Measurements from ENCODE around the gene EXOC3L1. TPM values are rescaled to one million over a fixed set of nuclear protein-coding genes. Genes with fewer than 3 reads are reported as not detected.

The EXOC3L1 gene
- total RNA-seq, 1 experiment from 2014 or later = 0.30 TPM

DNA sequence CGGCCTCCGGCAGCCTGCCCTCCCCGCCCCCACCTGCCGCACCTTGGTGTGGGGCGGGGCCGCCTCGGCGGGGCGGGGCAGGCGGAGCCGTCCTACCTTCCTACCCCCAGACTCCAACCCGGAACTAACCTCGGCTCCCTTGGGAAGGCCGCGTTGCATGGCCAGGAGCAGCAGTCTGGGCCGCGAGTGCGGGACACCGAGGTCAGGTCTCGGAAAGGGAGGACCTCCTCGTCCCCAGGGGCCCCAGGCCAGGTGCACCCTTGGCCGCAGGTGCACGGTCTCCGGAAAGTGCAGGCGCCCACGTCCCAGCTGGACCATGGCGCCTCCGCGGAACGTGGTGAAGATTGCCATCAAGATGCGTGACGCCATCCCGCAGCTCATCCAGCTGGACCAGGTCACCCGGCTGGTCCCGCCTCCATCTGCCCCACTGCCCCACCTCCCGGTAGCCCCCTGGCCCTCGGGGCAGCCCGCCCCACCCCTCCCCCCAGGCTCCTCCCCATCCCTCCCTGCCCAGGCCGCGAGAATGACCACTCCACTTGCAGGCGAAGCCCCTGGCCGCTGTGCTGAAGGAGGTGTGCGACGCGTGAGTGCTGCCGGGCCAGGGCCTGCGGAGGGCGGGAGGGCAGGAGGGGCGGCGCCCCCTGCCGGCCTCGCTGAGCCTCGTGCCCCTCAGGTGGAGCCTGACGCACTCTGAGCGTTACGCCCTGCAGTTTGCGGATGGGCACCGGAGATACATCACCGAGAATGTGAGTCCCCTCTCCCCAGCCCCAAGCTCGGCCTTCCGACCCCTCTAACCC, 9.3 kb upstream of the EXOC3L1 start, which contains the start of gene ELMO3:
Gene ELMO3, plus strand, starts transcription at position 121 of the 797 bp plus-strand sequence. Its CDS starts 196 bp downstream, at position 317.
- no peaks in the 10 kb centered on the region for H3K27me3 ChIP-seq (ENCODE audit: insufficient read depth, low read length)
- ATAC-seq (peak; percentile 77), DNase-seq (ENCODE audit: low read depth, low spot score) (no peak)
- no peaks in the 10 kb centered on the region for H3K9me2 ChIP-seq (ENCODE audit: insufficient read depth)
- peaks cover 35% of the 10 kb centered on the region for H3K79me2 ChIP-seq (ENCODE audit: insufficient read depth, low read length)
- no peak within 1 kb of the TSS for H2AFZ ChIP-seq (ENCODE audit: low read depth, low read length, poor library complexity, severe bottlenecking)
- ChIA-PET CTCF (interaction anchor here (0.8 to 2.3 kb wide), 20 partner anchors 10 to 304 kb away, joined by 3 to 14 read pairs (median 5); partner anchors contain the start of genes ATP6V0D1, FHOD1 and TMEM208), RAD21 (ENCODE audit: low non-redundant PET in 1 of 2, low total read pairs in 2 of 2, uncharacterized antibody in 2 of 2, unreplicated experiment in 2 of 2) (no interaction called here), POLR2A (interaction anchor here (2.3 kb wide), 1 partner anchor 46 kb away, joined by 8 read pairs; no protein-coding TSS in a partner anchor)
- peak within 1 kb of the TSS; percentile 99 for H3K27ac ChIP-seq (ENCODE audit: low read depth, low read length)
- TF ChIP-seq TCF7L2 (IDR thresholded peaks at IDR 0.05; ENCODE audit: borderline replicate concordance, extremely low read depth, insufficient read depth, insufficient read length) (no peak), EZH2 (IDR thresholded peaks at IDR 0.05) (no peak), ZFX (IDR thresholded peaks at IDR 0.05) (peak; percentile 58; the same call in 1 of the 2 replicates), FOSL1 (IDR thresholded peaks at IDR 0.05; ENCODE audit: low read depth) (no peak), POLR2AphosphoS5 (IDR thresholded peaks at IDR 0.05; ENCODE audit: low read depth, low read length) (peak; percentile 83), YY1 (IDR thresholded peaks at IDR 0.05; ENCODE audit: extremely low read depth, insufficient replicate concordance, low read depth, low read length) (peak; percentile 32), RAD21 (IDR thresholded peaks at IDR 0.05; ENCODE audit: low read depth) (no peak), SP1 (IDR thresholded peaks at IDR 0.05; ENCODE audit: low read depth) (no peak), CBX3 (IDR thresholded peaks at IDR 0.05; ENCODE audit: low read depth) (no peak), EZH2phosphoT487 (IDR thresholded peaks at IDR 0.05; ENCODE audit: borderline replicate concordance) (no peak), POLR2A (IDR thresholded peaks at IDR 0.05; ENCODE audit: borderline replicate concordance, extremely low read depth, insufficient read depth, insufficient read length) (peak; percentile 16), SIN3A (IDR thresholded peaks at IDR 0.05; ENCODE audit: low read depth) (no peak), EGR1 (IDR thresholded peaks at IDR 0.05; ENCODE audit: low read depth) (no peak), CEBPB (IDR thresholded peaks at IDR 0.05; ENCODE audit: low read depth) (no peak), JUND (IDR thresholded peaks at IDR 0.05) (no peak), MAX (IDR thresholded peaks at IDR 0.05) (no peak), ELF1 (IDR thresholded peaks at IDR 0.05; ENCODE audit: borderline replicate concordance, low read depth) (no peak)
- TF ChIP-seq, protein P1, sequence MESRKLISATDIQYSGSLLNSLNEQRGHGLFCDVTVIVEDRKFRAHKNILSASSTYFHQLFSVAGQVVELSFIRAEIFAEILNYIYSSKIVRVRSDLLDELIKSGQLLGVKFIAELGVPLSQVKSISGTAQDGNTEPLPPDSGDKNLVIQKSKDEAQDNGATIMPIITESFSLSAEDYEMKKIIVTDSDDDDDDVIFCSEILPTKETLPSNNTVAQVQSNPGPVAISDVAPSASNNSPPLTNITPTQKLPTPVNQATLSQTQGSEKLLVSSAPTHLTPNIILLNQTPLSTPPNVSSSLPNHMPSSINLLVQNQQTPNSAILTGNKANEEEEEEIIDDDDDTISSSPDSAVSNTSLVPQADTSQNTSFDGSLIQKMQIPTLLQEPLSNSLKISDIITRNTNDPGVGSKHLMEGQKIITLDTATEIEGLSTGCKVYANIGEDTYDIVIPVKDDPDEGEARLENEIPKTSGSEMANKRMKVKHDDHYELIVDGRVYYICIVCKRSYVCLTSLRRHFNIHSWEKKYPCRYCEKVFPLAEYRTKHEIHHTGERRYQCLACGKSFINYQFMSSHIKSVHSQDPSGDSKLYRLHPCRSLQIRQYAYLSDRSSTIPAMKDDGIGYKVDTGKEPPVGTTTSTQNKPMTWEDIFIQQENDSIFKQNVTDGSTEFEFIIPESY (IDR thresholded peaks at IDR 0.05; ENCODE audit: extremely low read depth, insufficient replicate concordance, low read length) = no peak
- TF ChIP-seq, protein P2, sequence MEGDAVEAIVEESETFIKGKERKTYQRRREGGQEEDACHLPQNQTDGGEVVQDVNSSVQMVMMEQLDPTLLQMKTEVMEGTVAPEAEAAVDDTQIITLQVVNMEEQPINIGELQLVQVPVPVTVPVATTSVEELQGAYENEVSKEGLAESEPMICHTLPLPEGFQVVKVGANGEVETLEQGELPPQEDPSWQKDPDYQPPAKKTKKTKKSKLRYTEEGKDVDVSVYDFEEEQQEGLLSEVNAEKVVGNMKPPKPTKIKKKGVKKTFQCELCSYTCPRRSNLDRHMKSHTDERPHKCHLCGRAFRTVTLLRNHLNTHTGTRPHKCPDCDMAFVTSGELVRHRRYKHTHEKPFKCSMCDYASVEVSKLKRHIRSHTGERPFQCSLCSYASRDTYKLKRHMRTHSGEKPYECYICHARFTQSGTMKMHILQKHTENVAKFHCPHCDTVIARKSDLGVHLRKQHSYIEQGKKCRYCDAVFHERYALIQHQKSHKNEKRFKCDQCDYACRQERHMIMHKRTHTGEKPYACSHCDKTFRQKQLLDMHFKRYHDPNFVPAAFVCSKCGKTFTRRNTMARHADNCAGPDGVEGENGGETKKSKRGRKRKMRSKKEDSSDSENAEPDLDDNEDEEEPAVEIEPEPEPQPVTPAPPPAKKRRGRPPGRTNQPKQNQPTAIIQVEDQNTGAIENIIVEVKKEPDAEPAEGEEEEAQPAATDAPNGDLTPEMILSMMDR (IDR thresholded peaks at IDR 0.05 in 2 of 3, conservative IDR thresholded peaks at IDR 0.05 in 1 of 3; ENCODE audit: borderline replicate concordance in 1 of 3, insufficient read depth in 1 of 3, low read depth in 2 of 3, low read length in 2 of 3) = peak in 2 of 3 experiments; percentile 58 to 75; a peak in 4 of 6 replicates
- H3K9ac ChIP-seq (ENCODE audit: low read length) = peak within 1 kb of the TSS; percentile 75
- intact Hi-C loops (cut with micrococcal nuclease) = no loop called here
- peaks cover 15 to 33% of the 10 kb centered on the region in 2 experiments for H3K4me1 ChIP-seq (ENCODE audit: control insufficient read depth in 1 of 2, insufficient read depth in 2 of 2, low read length in 2 of 2)
- no peaks in the 10 kb centered on the region for H3K9me3 ChIP-seq (ENCODE audit: control insufficient read depth in 1 of 2, insufficient read depth in 1 of 2, low read depth in 1 of 2, low read length in 2 of 2)
- no TSS peak for BruUV-seq (replicated peaks)
- H3K36me3 ChIP-seq (ENCODE audit: control insufficient read depth in 1 of 2, insufficient read depth in 2 of 2, low read length in 2 of 2) = peaks cover 32 to 45% of the 10 kb centered on the region in 2 experiments; a peak in 3 of 4 replicates
- H3K4me3 ChIP-seq (replicated peaks in 1 of 2; ENCODE audit: low read depth in 1 of 2, low read length in 2 of 2) = peak within 1 kb of the TSS; percentile 78
- peak within 1 kb of the TSS; percentile 97 for H3K4me2 ChIP-seq (ENCODE audit: low read length)
- no peaks in the 10 kb centered on the region; the same call in 1 of the 2 replicates for H4K20me1 ChIP-seq (ENCODE audit: insufficient read depth)

All from HCT116 (cell line).